Loucy (cell line): ENCODE measurements around the gene C16orf86.

Source experiments
- H2AFZ ChIP-seq: fragments of 200-600 bp; sonication (generic); 2 replicates; pipeline ENCODE4 v1.6.0; 2016; ENCODE audit warnings: antibody characterized with exemption, mild to moderate bottlenecking, low read length, moderate library complexity
- H3F3A ChIP-seq: fragments of 200-600 bp; 2 replicates; pipeline ENCODE4 v1.6.0; 2016; ENCODE audit warnings: antibody characterized with exemption, low read depth, mild to moderate bottlenecking
- H3K27me3 ChIP-seq: fragments of 200-600 bp; sonication (generic); 2 replicates; pipeline ENCODE4 v1.6.1; 2014; ENCODE audit warnings: low read length, mild to moderate bottlenecking; ENCODE audit not compliant: insufficient read depth, poor library complexity, severe bottlenecking
- H3K36me3 ChIP-seq: fragments of 200-600 bp; sonication (generic); 2 replicates; pipeline ENCODE4 v1.6.1; 2016; ENCODE audit warnings: low read length; ENCODE audit not compliant: insufficient read depth
- H3K4me1 ChIP-seq: fragments of 200-600 bp; sonication (generic); 2 replicates; pipeline ENCODE4 v1.5.1; 2014; ENCODE audit warnings: low read length, mild to moderate bottlenecking; ENCODE audit not compliant: insufficient read depth, poor library complexity, severe bottlenecking
- H3K4me2 ChIP-seq: fragments of 200-600 bp; sonication (generic); 2 replicates; pipeline ENCODE4 v1.6.0; 2014; ENCODE audit warnings: antibody characterized with exemption, low read length, low read depth, mild to moderate bottlenecking; ENCODE audit not compliant: poor library complexity, severe bottlenecking
- H3K4me3 ChIP-seq: fragments of 200-600 bp; sonication (generic); 2 replicates; pipeline ENCODE4 v1.5.1; 2014; ENCODE audit warnings: low read length, mild to moderate bottlenecking, mixed read lengths; ENCODE audit not compliant: poor library complexity, severe bottlenecking
- H3K79me2 ChIP-seq: fragments of 200-600 bp; sonication (generic); 2 replicates; pipeline ENCODE4 v1.6.1; 2014; ENCODE audit warnings: low read length; ENCODE audit not compliant: insufficient read depth
- H3K9ac ChIP-seq: fragments of 200-600 bp; sonication (generic); 2 replicates; pipeline ENCODE4 v1.6.0; 2014; ENCODE audit warnings: mild to moderate bottlenecking, low read depth, low read length, moderate library complexity; ENCODE audit not compliant: poor library complexity, severe bottlenecking
- H3K9me2 ChIP-seq: fragments of 200-600 bp; sonication (generic); replicated peaks from 2 replicates; pipeline ENCODE4 v1.6.1; 2016; ENCODE audit warnings: low read depth, low read length, mixed read lengths
- H3K9me3 ChIP-seq: fragments of 200-600 bp; sonication (generic); 2 replicates; pipeline ENCODE4 v1.6.1; 2014; ENCODE audit warnings: mild to moderate bottlenecking, antibody characterized with exemption, low read length, low read depth; ENCODE audit not compliant: insufficient read depth
- H4K20me1 ChIP-seq: fragments of 200-600 bp; sonication (generic); 2 replicates; pipeline ENCODE4 v1.6.0; 2014; ENCODE audit warnings: antibody characterized with exemption, low read length, mild to moderate bottlenecking; ENCODE audit not compliant: insufficient read depth, poor library complexity, severe bottlenecking
- CTCF ChIP-seq: fragments of 200-600 bp; sonication (generic); conservative IDR thresholded peaks from 2 replicates; pipeline ENCODE4 v1.5.1; 2014; ENCODE audit warnings: mild to moderate bottlenecking, antibody characterized with exemption, low read length
- EZH2phosphoT487 ChIP-seq: fragments of 200-600 bp; IDR thresholded peaks from 2 replicates; pipeline ENCODE4 v1.6.1; 2018; ENCODE audit warnings: antibody characterized with exemption, mild to moderate bottlenecking, moderate library complexity, borderline replicate concordance

C16orf86 gene

GRCh38 chr16:67673712-67674580, 7.3 kb downstream of the C16orf86 start:
- Histone ChIP-seq H4K20me1 (no peaks in the 10 kb centered on the region), H3K4me1 (no peaks in the 10 kb centered on the region), H3K4me2 (no peak overlapping the region), H2AFZ (no peak overlapping the region), H3F3A (no peaks in the 10 kb centered on the region), H3K27me3 (no peaks in the 10 kb centered on the region), H3K4me3 (no peak overlapping the region), H3K36me3 (no peaks in the 10 kb centered on the region; the same call in 1 of the 2 replicates), H3K9me2 (no peaks in the 10 kb centered on the region), H3K9ac (no peak overlapping the region), H3K79me2 (no peaks in the 10 kb centered on the region), H3K9me3 (no peaks in the 10 kb centered on the region)
- TF ChIP-seq EZH2phosphoT487 (no peak), CTCF (no peak)

- H3K9me2 ChIP-seq, result no peaks in the 10 kb centered on the region
- no peaks in the 10 kb centered on the region for H3K4me1 ChIP-seq
- no peak overlapping the region for H3K4me2 ChIP-seq
- H3K36me3 ChIP-seq, result no peaks in the 10 kb centered on the region; the same call in 1 of the 2 replicates
- H3K79me2 ChIP-seq, result no peaks in the 10 kb centered on the region
- H3K9ac ChIP-seq, result no peak overlapping the region
- H3K4me3 ChIP-seq, result no peak overlapping the region
- no peaks in the 10 kb centered on the region for H3K27me3 ChIP-seq
- no peaks in the 10 kb centered on the region for H3K9me3 ChIP-seq
- no peaks in the 10 kb centered on the region for H3F3A ChIP-seq
- no peak overlapping the region for H2AFZ ChIP-seq
- TF ChIP-seq CTCF (no peak), EZH2phosphoT487 (no peak)
- no peaks in the 10 kb centered on the region for H4K20me1 ChIP-seq
Measured at GRCh38 chr16:67674851-67675578, 8.4 kb downstream of the C16orf86 start.

DNA sequence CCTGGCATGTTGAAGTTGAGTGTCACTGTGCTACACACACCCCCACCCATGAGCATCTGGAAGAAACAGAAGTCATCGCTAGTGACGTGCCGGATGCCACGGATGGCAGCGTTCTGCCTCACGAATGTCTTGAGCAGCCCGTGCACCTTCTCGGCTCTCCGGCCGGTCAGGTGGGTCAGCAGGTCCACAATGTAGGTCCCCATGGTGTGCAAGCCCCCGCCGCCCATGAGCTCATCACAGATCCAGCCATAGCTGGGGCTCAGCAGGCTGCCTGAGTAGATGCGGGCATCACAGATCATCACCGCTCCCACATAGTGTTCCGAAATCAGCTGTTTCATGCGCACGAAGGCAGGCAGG, 8.9 kb downstream of the C16orf86 start:
- H3K4me1 ChIP-seq, result no peaks in the 10 kb centered on the region
- TF ChIP-seq EZH2phosphoT487 (no peak), CTCF (no peak)

More for the DNA sequence above, 8.9 kb downstream of the C16orf86 start:
- H3K27me3 ChIP-seq, result no peaks in the 10 kb centered on the region
- H3K4me2 ChIP-seq, result no peak overlapping the region
- no peak overlapping the region for H3K4me3 ChIP-seq
- no peaks in the 10 kb centered on the region; the same call in 1 of the 2 replicates for H3K36me3 ChIP-seq
- H3K9ac ChIP-seq, result no peak overlapping the region
- no peaks in the 10 kb centered on the region for H3F3A ChIP-seq
- H2AFZ ChIP-seq, result no peak overlapping the region
- H3K9me3 ChIP-seq, result no peaks in the 10 kb centered on the region
- no peaks in the 10 kb centered on the region for H4K20me1 ChIP-seq
- H3K9me2 ChIP-seq, result no peaks in the 10 kb centered on the region
- no peaks in the 10 kb centered on the region for H3K79me2 ChIP-seq
